Prostate gland (tissue), 2 donors: Measurements from ENCODE around the gene KCNAB1. TPM values are rescaled to one million over a fixed set of nuclear protein-coding genes. Genes with fewer than 3 reads are reported as not detected.
A peak's percentile ranks its signal among the peaks of the same experiment; 100 is the strongest.

Experiments
- DNase-seq: peaks from one replicate; pipeline ENCODE4 v3.0.0-alpha.2; 2019; ENCODE audit warnings: low spot score
- H3K27ac ChIP-seq, 2 donors: fragments of 200-600 bp; sonication (generic); 2 replicates each; pipeline ENCODE4 v1.5.1; 2017 to 2019
- H3K27me3 ChIP-seq: fragments of 200-600 bp; sonication (generic); replicated peaks from 2 replicates; pipeline ENCODE4 v1.5.1; 2019; ENCODE audit not compliant: insufficient read depth
- H3K36me3 ChIP-seq, 2 donors: fragments of 200-600 bp; sonication (generic); 1 replicate in 1 of 2; 2 replicates in 1 of 2; pipeline versions ENCODE4 v1.5.1 to v1.8.1; 2017 to 2019
- H3K4me1 ChIP-seq: fragments of 200-600 bp; sonication (generic); replicated peaks from 2 replicates; pipeline ENCODE4 v1.5.1; 2019
- H3K4me3 ChIP-seq, 2 donors: fragments of 200-600 bp; sonication (generic); 2 replicates each; pipeline ENCODE4 v1.5.1; 2017 to 2019
- H3K9me3 ChIP-seq: fragments of 200-600 bp; sonication (generic); 2 replicates; pipeline ENCODE4 v1.5.1; 2017
- CTCF ChIP-seq, 4 experiments: fragments of 200-600 bp in 2 of 4; fragments of 450-650 bp in 2 of 4; sonication (generic) in 2 of 4; IDR thresholded peaks; 1 replicate in 3 of 4; 2 replicates in 1 of 4; pipeline ENCODE4 v1.5.1; 2016 to 2019; ENCODE audit warnings: antibody characterized with exemption in 4 of 4, mild to moderate bottlenecking in 2 of 4, moderate library complexity in 2 of 4
- POLR2A ChIP-seq: fragments of 450-650 bp; IDR thresholded peaks from one replicate; pipeline ENCODE4 v1.6.1; 2016; ENCODE audit warnings: antibody characterized with exemption, mild to moderate bottlenecking
- POLR2AphosphoS5 ChIP-seq: sonication (generic); formaldehyde crosslinking; IDR thresholded peaks from one replicate; pipeline ENCODE4 v1.6.1; 2017; ENCODE audit warnings: antibody characterized with exemption
- WGBS: methylation state at CpG from one replicate; pipeline ENCODE4 v1.1.5; 2018; 5-methylcytosine and 5-hydroxymethylcytosine counted together
- intact Hi-C: fragments of 100-400 bp; cut with DNase I; formaldehyde crosslinking; loops from one replicate; pipeline ENCODE4 v1.14.2; 2022
- total RNA-seq, 2 donors: library from RNA; depleted of rRNA; stranded (reverse); fragments of >200 nt; gene quantifications; one replicate each; pipeline ENCODE4 v1.1.0, GENCODE V29; 2016

The KCNAB1 gene
- total RNA-seq, 2 donors from 2014 or later: 5.2 to 9.5 TPM

GRCh38 chr3:156459434-156459833 is 339.1 kb downstream of the KCNAB1 start:
- Histone ChIP-seq H3K36me3 (no peaks in the 10 kb centered on the region), H3K27me3 (no peaks in the 10 kb centered on the region), H3K9me3 (no peaks in the 10 kb centered on the region), H3K27ac (no peak overlapping the region), H3K4me1 (no peaks in the 10 kb centered on the region), H3K4me3 (no peak overlapping the region)
- 42% methylated on average over 7 of the region's 7 CpGs for WGBS
- TF ChIP-seq POLR2A: no peak
- no peak for TF ChIP-seq CTCF (IDR thresholded peaks at IDR 0.05)
- no peak for TF ChIP-seq POLR2AphosphoS5
- peak; percentile 13 for DNase-seq
- intact Hi-C loops: loop anchor here (10.0 kb wide), 1 partner anchor 305 kb away; no protein-coding TSS in a partner anchor

GRCh38 chr3:156460206-156460611 is 339.8 kb downstream of the KCNAB1 start:
- intact Hi-C loops: no loop called here
- Histone ChIP-seq H3K27me3 (no peaks in the 10 kb centered on the region), H3K36me3 (no peaks in the 10 kb centered on the region), H3K4me1 (no peaks in the 10 kb centered on the region), H3K4me3 (no peak overlapping the region), H3K9me3 (no peaks in the 10 kb centered on the region), H3K27ac (no peak overlapping the region)
- no peak for DNase-seq
- WGBS: 58% methylated on average over 2 of the region's 2 CpGs
- TF ChIP-seq CTCF (IDR thresholded peaks at IDR 0.05) (no peak), POLR2A (no peak), POLR2AphosphoS5 (no peak)

GRCh38 chr3:156461889-156462288 is 341.5 kb downstream of the KCNAB1 start:
- Histone ChIP-seq H3K27me3 (no peaks in the 10 kb centered on the region), H3K36me3 (no peaks in the 10 kb centered on the region), H3K4me1 (no peaks in the 10 kb centered on the region), H3K4me3 (no peak overlapping the region), H3K27ac (no peak overlapping the region), H3K9me3 (no peaks in the 10 kb centered on the region)
- 96% methylated on average over 1 of the region's 1 CpG for WGBS
- intact Hi-C loops: no loop called here
- no peak for DNase-seq
- TF ChIP-seq POLR2AphosphoS5: no peak
- no peak for TF ChIP-seq POLR2A
- TF ChIP-seq CTCF (IDR thresholded peaks at IDR 0.05): no peak

GRCh38 chr3:156463123-156463522 is 342.7 kb downstream of the KCNAB1 start:
- TF ChIP-seq POLR2AphosphoS5: no peak
- TF ChIP-seq POLR2A: no peak
- no peak for TF ChIP-seq CTCF (IDR thresholded peaks at IDR 0.05)
- H3K36me3 ChIP-seq: no peaks in the 10 kb centered on the region
- H3K27me3 ChIP-seq: no peaks in the 10 kb centered on the region
- H3K9me3 ChIP-seq: no peaks in the 10 kb centered on the region
- DNase-seq: no peak
- WGBS: 83% methylated on average over 5 of the region's 5 CpGs
- intact Hi-C loops: no loop called here
- H3K27ac ChIP-seq: no peak overlapping the region
- no peak overlapping the region for H3K4me3 ChIP-seq
- H3K4me1 ChIP-seq: no peaks in the 10 kb centered on the region

- WGBS: 48% methylated on average over 3 of the region's 3 CpGs
- H3K9me3 ChIP-seq: no peaks in the 10 kb centered on the region
- H3K36me3 ChIP-seq: no peaks in the 10 kb centered on the region
- H3K27me3 ChIP-seq: no peaks in the 10 kb centered on the region
- TF ChIP-seq POLR2A (no peak), POLR2AphosphoS5 (no peak), CTCF (IDR thresholded peaks at IDR 0.05) (no peak)
- intact Hi-C loops: no loop called here
- H3K4me1 ChIP-seq: no peaks in the 10 kb centered on the region
- no peak overlapping the region for H3K27ac ChIP-seq
- H3K4me3 ChIP-seq: no peak overlapping the region
- DNase-seq: no peak
Measured at GRCh38 chr3:156465194-156465593, 344.8 kb downstream of the KCNAB1 start.
